WTC11 (cell line): ENCODE data around the gene OAF. TPM values are rescaled to one million over a fixed set of nuclear protein-coding genes. Genes with fewer than 3 reads are reported as not detected.
A peak's percentile ranks its signal among the peaks of the same experiment; 100 is the strongest.

ENCODE experiments used
- ATAC-seq: fragments of 200-7000 bp; cut with Tn5 transposase; 2 replicates; pipeline ENCODE4 v1.10.0; 2021; ENCODE audit warnings: mild to moderate bottlenecking, moderate library complexity
- CTCF ChIA-PET: fragments of 300-600 bp; sonication (Branson Sonifier 250); formaldehyde crosslinking; loops from one replicate; lab custom pipeline; 2021; ENCODE audit warnings: antibody characterized with exemption; lab: Charles Lee
- POLR2A ChIA-PET: fragments of 350-600 bp; sonication (Branson Sonifier 250); formaldehyde crosslinking; loops from one replicate; lab custom pipeline; 2021; ENCODE audit warnings: antibody characterized with exemption; lab: Charles Lee
- DNase-seq: peaks from one replicate; pipeline ENCODE4 v3.0.0; 2021; ENCODE audit warnings: low spot score
- H3K27ac Mint-ChIP-seq: 2 replicates; pipeline ENCODE4 v1.8.0; 2021; ENCODE audit warnings: mixed read lengths
- H3K27me3 Mint-ChIP-seq: 2 replicates; pipeline ENCODE4 v1.8.0; 2021; ENCODE audit warnings: low read depth, mild to moderate bottlenecking, moderate library complexity, mixed read lengths
- H3K36me3 Mint-ChIP-seq: 2 replicates; pipeline ENCODE4 v1.8.0; 2021; ENCODE audit warnings: mixed read lengths
- H3K4me1 Mint-ChIP-seq: 2 replicates; pipeline ENCODE4 v1.8.0; 2022; ENCODE audit warnings: mixed read lengths
- H3K4me3 Mint-ChIP-seq: 2 replicates; pipeline ENCODE4 v1.8.0; 2021; ENCODE audit warnings: mild to moderate bottlenecking, moderate library complexity, mixed read lengths
- H3K9me3 Mint-ChIP-seq: 2 replicates; pipeline ENCODE4 v1.8.0; 2021; ENCODE audit warnings: mixed read lengths
- ATF6 ChIP-seq: sonication (generic); formaldehyde crosslinking; IDR thresholded peaks from 2 replicates; pipeline ENCODE4 v1.8.1; 2023; ENCODE audit warnings: mild to moderate bottlenecking, missing genetic modification reagents
- E2F5 ChIP-seq: sonication (generic); formaldehyde crosslinking; IDR thresholded peaks from 2 replicates; pipeline ENCODE4 v1.8.1; 2022; ENCODE audit warnings: mild to moderate bottlenecking, moderate library complexity, missing genetic modification reagents
- ELF4 ChIP-seq: sonication (generic); formaldehyde crosslinking; IDR thresholded peaks from 2 replicates; pipeline ENCODE4 v1.8.1; 2022; ENCODE audit warnings: low read depth, mild to moderate bottlenecking, moderate library complexity, missing genetic modification reagents
- FOXJ3 ChIP-seq: sonication (generic); formaldehyde crosslinking; IDR thresholded peaks from 2 replicates; pipeline ENCODE4 v1.9.0; 2021; ENCODE audit warnings: missing genetic modification reagents, mild to moderate bottlenecking, borderline replicate concordance
- GRHL2 ChIP-seq: fragments of 250-450 bp; sonication (Bioruptor Pico); IDR thresholded peaks from 2 replicates; pipeline ENCODE4 v1.8.0; 2022; ENCODE audit warnings: mild to moderate bottlenecking, moderate library complexity; ENCODE audit not compliant: insufficient replicate concordance, severe bottlenecking
- HMGA2 ChIP-seq: fragments of 250-450 bp; sonication (Bioruptor Pico); IDR thresholded peaks from 2 replicates; pipeline ENCODE4 v1.4.0; 2021; ENCODE audit warnings: mild to moderate bottlenecking, moderate library complexity
- IRF1 ChIP-seq: sonication (generic); formaldehyde crosslinking; IDR thresholded peaks from 2 replicates; pipeline ENCODE4 v1.8.0; 2023; ENCODE audit warnings: missing genetic modification reagents
- MYBL2 ChIP-seq: sonication (generic); formaldehyde crosslinking; IDR thresholded peaks from 2 replicates; pipeline ENCODE4 v1.8.1; 2023; ENCODE audit warnings: mild to moderate bottlenecking, moderate library complexity, missing genetic modification reagents
- NFE2L1 ChIP-seq: sonication (generic); formaldehyde crosslinking; IDR thresholded peaks from 2 replicates; pipeline ENCODE4 v1.8.1; 2023; ENCODE audit warnings: missing genetic modification reagents
- NR2C2 ChIP-seq: sonication (generic); formaldehyde crosslinking; IDR thresholded peaks from 2 replicates; pipeline ENCODE4 v1.8.0; 2022; ENCODE audit warnings: mild to moderate bottlenecking, missing genetic modification reagents
- PRRX2 ChIP-seq: fragments of 250-450 bp; sonication (Bioruptor Pico); IDR thresholded peaks from 2 replicates; pipeline ENCODE4 v1.8.0; 2021; ENCODE audit warnings: mild to moderate bottlenecking
- RORB ChIP-seq: fragments of 250-450 bp; sonication (Bioruptor Pico); IDR thresholded peaks from 2 replicates; pipeline ENCODE4 v1.9.0; 2021; ENCODE audit warnings: mild to moderate bottlenecking
- SOX15 ChIP-seq: fragments of 250-450 bp; sonication (Bioruptor Pico); IDR thresholded peaks from 2 replicates; pipeline ENCODE4 v1.9.0; 2021; ENCODE audit warnings: mild to moderate bottlenecking
- ZNF121 ChIP-seq: sonication (generic); formaldehyde crosslinking; IDR thresholded peaks from 2 replicates; pipeline ENCODE4 v1.8.0; 2023; ENCODE audit warnings: missing genetic modification reagents
- ZNF138 ChIP-seq: sonication (generic); formaldehyde crosslinking; conservative IDR thresholded peaks from 2 replicates; pipeline ENCODE4 v1.8.1; 2022; ENCODE audit warnings: mild to moderate bottlenecking, moderate library complexity, missing genetic modification reagents
- total RNA-seq: library from RNA; stranded (reverse); gene quantifications from 3 replicates; pipeline ENCODE4 v1.2.3, GENCODE V29; 2021
- TF ChIP-seq, protein P1 (sequence below): sonication (generic); formaldehyde crosslinking; IDR thresholded peaks from 2 replicates; pipeline ENCODE4 v1.8.1; 2023; ENCODE audit warnings: mild to moderate bottlenecking, missing genetic modification reagents, moderate library complexity
- TF ChIP-seq, protein P2 (sequence below): sonication (generic); formaldehyde crosslinking; conservative IDR thresholded peaks from 2 replicates; pipeline ENCODE4 v1.8.1; 2023; ENCODE audit warnings: mild to moderate bottlenecking, low read depth, missing genetic modification reagents, moderate library complexity
- TF ChIP-seq, protein P3 (sequence below): sonication (generic); formaldehyde crosslinking; conservative IDR thresholded peaks from 2 replicates; pipeline ENCODE4 v1.8.1; 2022; ENCODE audit warnings: mild to moderate bottlenecking, missing genetic modification reagents
- TF ChIP-seq, protein P4 (sequence below): sonication (generic); formaldehyde crosslinking; IDR thresholded peaks from 2 replicates; pipeline ENCODE4 v1.8.0; 2023; ENCODE audit warnings: mild to moderate bottlenecking, missing genetic modification reagents

Gene OAF
- total RNA-seq, 1 experiment from 2014 or later: 5.6 TPM

- no peaks in the 10 kb centered on the region for H3K9me3 Mint-ChIP-seq
- H3K36me3 Mint-ChIP-seq: no peaks in the 10 kb centered on the region
- ChIA-PET CTCF (interaction anchor here (0.5 to 7.3 kb wide), 37 partner anchors 9 to 716 kb away, joined by 3 to 94 read pairs (median 5); partner anchors contain the start of gene POU2F3), POLR2A (no interaction called here)
- DNase-seq (no peak), ATAC-seq (peak; percentile 51)
- no peak overlapping the region for H3K4me3 Mint-ChIP-seq
- TF ChIP-seq GRHL2 (CRISPR knock-in tag) (no peak), PRRX2 (no peak), E2F5 (CRISPR knock-in tag) (no peak), ELF4 (CRISPR knock-in tag) (no peak), FOXJ3 (CRISPR knock-in tag) (no peak), NFE2L1 (CRISPR knock-in tag) (no peak), IRF1 (no peak), HMGA2 (no peak), ZNF121 (CRISPR knock-in tag) (no peak), NR2C2 (no peak), SOX15 (CRISPR knock-in tag) (no peak), ATF6 (CRISPR knock-in tag) (no peak), ZNF138 (CRISPR knock-in tag) (no peak), MYBL2 (CRISPR knock-in tag) (no peak), RORB (CRISPR knock-in tag) (no peak)
- TF ChIP-seq, protein P1, sequence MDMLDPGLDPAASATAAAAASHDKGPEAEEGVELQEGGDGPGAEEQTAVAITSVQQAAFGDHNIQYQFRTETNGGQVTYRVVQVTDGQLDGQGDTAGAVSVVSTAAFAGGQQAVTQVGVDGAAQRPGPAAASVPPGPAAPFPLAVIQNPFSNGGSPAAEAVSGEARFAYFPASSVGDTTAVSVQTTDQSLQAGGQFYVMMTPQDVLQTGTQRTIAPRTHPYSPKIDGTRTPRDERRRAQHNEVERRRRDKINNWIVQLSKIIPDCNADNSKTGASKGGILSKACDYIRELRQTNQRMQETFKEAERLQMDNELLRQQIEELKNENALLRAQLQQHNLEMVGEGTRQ: no peak
- TF ChIP-seq, protein P2, sequence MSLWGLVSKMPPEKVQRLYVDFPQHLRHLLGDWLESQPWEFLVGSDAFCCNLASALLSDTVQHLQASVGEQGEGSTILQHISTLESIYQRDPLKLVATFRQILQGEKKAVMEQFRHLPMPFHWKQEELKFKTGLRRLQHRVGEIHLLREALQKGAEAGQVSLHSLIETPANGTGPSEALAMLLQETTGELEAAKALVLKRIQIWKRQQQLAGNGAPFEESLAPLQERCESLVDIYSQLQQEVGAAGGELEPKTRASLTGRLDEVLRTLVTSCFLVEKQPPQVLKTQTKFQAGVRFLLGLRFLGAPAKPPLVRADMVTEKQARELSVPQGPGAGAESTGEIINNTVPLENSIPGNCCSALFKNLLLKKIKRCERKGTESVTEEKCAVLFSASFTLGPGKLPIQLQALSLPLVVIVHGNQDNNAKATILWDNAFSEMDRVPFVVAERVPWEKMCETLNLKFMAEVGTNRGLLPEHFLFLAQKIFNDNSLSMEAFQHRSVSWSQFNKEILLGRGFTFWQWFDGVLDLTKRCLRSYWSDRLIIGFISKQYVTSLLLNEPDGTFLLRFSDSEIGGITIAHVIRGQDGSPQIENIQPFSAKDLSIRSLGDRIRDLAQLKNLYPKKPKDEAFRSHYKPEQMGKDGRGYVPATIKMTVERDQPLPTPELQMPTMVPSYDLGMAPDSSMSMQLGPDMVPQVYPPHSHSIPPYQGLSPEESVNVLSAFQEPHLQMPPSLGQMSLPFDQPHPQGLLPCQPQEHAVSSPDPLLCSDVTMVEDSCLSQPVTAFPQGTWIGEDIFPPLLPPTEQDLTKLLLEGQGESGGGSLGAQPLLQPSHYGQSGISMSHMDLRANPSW (CRISPR knock-in tag): no peak
- TF ChIP-seq, protein P3, sequence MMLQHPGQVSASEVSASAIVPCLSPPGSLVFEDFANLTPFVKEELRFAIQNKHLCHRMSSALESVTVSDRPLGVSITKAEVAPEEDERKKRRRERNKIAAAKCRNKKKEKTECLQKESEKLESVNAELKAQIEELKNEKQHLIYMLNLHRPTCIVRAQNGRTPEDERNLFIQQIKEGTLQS (CRISPR knock-in tag): no peak
- TF ChIP-seq, protein P4, sequence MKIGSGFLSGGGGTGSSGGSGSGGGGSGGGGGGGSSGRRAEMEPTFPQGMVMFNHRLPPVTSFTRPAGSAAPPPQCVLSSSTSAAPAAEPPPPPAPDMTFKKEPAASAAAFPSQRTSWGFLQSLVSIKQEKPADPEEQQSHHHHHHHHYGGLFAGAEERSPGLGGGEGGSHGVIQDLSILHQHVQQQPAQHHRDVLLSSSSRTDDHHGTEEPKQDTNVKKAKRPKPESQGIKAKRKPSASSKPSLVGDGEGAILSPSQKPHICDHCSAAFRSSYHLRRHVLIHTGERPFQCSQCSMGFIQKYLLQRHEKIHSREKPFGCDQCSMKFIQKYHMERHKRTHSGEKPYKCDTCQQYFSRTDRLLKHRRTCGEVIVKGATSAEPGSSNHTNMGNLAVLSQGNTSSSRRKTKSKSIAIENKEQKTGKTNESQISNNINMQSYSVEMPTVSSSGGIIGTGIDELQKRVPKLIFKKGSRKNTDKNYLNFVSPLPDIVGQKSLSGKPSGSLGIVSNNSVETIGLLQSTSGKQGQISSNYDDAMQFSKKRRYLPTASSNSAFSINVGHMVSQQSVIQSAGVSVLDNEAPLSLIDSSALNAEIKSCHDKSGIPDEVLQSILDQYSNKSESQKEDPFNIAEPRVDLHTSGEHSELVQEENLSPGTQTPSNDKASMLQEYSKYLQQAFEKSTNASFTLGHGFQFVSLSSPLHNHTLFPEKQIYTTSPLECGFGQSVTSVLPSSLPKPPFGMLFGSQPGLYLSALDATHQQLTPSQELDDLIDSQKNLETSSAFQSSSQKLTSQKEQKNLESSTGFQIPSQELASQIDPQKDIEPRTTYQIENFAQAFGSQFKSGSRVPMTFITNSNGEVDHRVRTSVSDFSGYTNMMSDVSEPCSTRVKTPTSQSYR: no peak
- peaks cover 10% of the 10 kb centered on the region for H3K27me3 Mint-ChIP-seq
- no peak overlapping the region for H3K27ac Mint-ChIP-seq
- H3K4me1 Mint-ChIP-seq: peaks cover 15% of the 10 kb centered on the region
These were observed 18.1 kb downstream of the OAF start for GRCh38 chr11:120228794-120229384.
